Activated CD8-positive, alpha-beta memory T cell treated with anti-CD3 and anti-CD28 coated beads, Interleukin-2, amount 10 ng/mL, durations not matched to agents 7 days and 5 days (primary cell): ENCODE results near the gene HMX2. TPM values are rescaled to one million over a fixed set of nuclear protein-coding genes. Genes with fewer than 3 reads are reported as not detected.

Source experiments
- ATAC-seq: fragments of 150-1000 bp; cut with Tn5 transposase; one replicate; pipeline ENCODE4 v1.10.0; 2021; ENCODE audit warnings: moderate library complexity
- CTCF ChIA-PET: fragments of 350-600 bp; sonication (Branson Sonifier 250); formaldehyde crosslinking; loops from one replicate; lab custom pipeline; 2021; ENCODE audit warnings: antibody characterized with exemption; lab: Charles Lee
- DNase-seq: peaks from one replicate; pipeline ENCODE4 v3.0.0-alpha.2; 2020
- H3K27ac Mint-ChIP-seq: one replicate; pipeline ENCODE4 v1.8.0; 2021; ENCODE audit warnings: mild to moderate bottlenecking, mixed read lengths
- H3K27me3 Mint-ChIP-seq: one replicate; pipeline ENCODE4 v1.8.0; 2021; ENCODE audit warnings: mixed read lengths
- H3K36me3 Mint-ChIP-seq: one replicate; pipeline ENCODE4 v1.8.0; 2021; ENCODE audit warnings: mild to moderate bottlenecking, mixed read lengths
- H3K4me1 Mint-ChIP-seq: one replicate; pipeline ENCODE4 v1.8.0; 2021; ENCODE audit warnings: mixed read lengths
- H3K4me3 Mint-ChIP-seq: one replicate; pipeline ENCODE4 v1.8.0; 2021; ENCODE audit warnings: mild to moderate bottlenecking, moderate library complexity, mixed read lengths
- H3K9me3 Mint-ChIP-seq: one replicate; pipeline ENCODE4 v1.8.0; 2022; ENCODE audit warnings: low read depth, mixed read lengths
- total RNA-seq, 2 experiments: library from RNA; stranded (reverse); gene quantifications; one replicate each; pipeline ENCODE4 v1.2.3, GENCODE V29; 2021

HMX2 gene
- total RNA-seq, 2 experiments from 2014 or later = not detected

GRCh38 chr10:123141791-123142700, 5.9 kb upstream of the HMX2 start:
- Mint-ChIP-seq H3K4me3 (no peak overlapping the region), H3K4me1 (peaks cover 24% of the 10 kb centered on the region), H3K27me3 (peaks cover 92% of the 10 kb centered on the region), H3K9me3 (no peaks in the 10 kb centered on the region), H3K27ac (no peak overlapping the region), H3K36me3 (peaks cover 3% of the 10 kb centered on the region)
- ATAC-seq (no peak), DNase-seq (no peak)
- CTCF ChIA-PET = interaction anchor here (0.8 to 5.2 kb wide), 2 partner anchors 8 to 98 kb away, joined by 3 to 26 read pairs; no protein-coding TSS in a partner anchor

- H3K36me3 Mint-ChIP-seq = peaks cover 3% of the 10 kb centered on the region
- H3K4me1 Mint-ChIP-seq = peaks cover 24% of the 10 kb centered on the region
- peaks cover 92% of the 10 kb centered on the region for H3K27me3 Mint-ChIP-seq
- DNase-seq (no peak), ATAC-seq (no peak)
- H3K9me3 Mint-ChIP-seq = no peaks in the 10 kb centered on the region
- CTCF ChIA-PET = no interaction called here
- no peak overlapping the region for H3K4me3 Mint-ChIP-seq
- no peak overlapping the region for H3K27ac Mint-ChIP-seq
Measured at GRCh38 chr10:123142701-123143161, 5.2 kb upstream of the HMX2 start.

- CTCF ChIA-PET = interaction anchor here (1.3 to 3.7 kb wide), 2 partner anchors 10 to 11 kb away, joined by 5 to 20 read pairs; partner anchors contain the start of gene BUB3
- peaks cover 89% of the 10 kb centered on the region for H3K27me3 Mint-ChIP-seq
- peaks cover 24% of the 10 kb centered on the region for H3K4me1 Mint-ChIP-seq
- DNase-seq (no peak), ATAC-seq (no peak)
- H3K36me3 Mint-ChIP-seq = peaks cover 3% of the 10 kb centered on the region
- no peaks in the 10 kb centered on the region for H3K9me3 Mint-ChIP-seq
- no peak overlapping the region for H3K4me3 Mint-ChIP-seq
- no peak overlapping the region for H3K27ac Mint-ChIP-seq
Measured at GRCh38 chr10:123143162-123143824, 4.6 kb upstream of the HMX2 start.

GRCh38 chr10:123143825-123144168, 4.1 kb upstream of the HMX2 start:
- no peak overlapping the region for H3K4me3 Mint-ChIP-seq
- peaks cover 2% of the 10 kb centered on the region for H3K36me3 Mint-ChIP-seq
- no peaks in the 10 kb centered on the region for H3K9me3 Mint-ChIP-seq
- peaks cover 86% of the 10 kb centered on the region for H3K27me3 Mint-ChIP-seq
- DNase-seq (no peak), ATAC-seq (no peak)
- peaks cover 23% of the 10 kb centered on the region for H3K4me1 Mint-ChIP-seq
- no peak overlapping the region for H3K27ac Mint-ChIP-seq
- CTCF ChIA-PET = interaction anchor here (1.3 to 3.7 kb wide), 2 partner anchors 10 to 11 kb away, joined by 5 to 20 read pairs; partner anchors contain the start of gene BUB3

- Mint-ChIP-seq H3K27ac (peak overlapping the region; percentile 37), H3K4me3 (no peak overlapping the region), H3K9me3 (no peaks in the 10 kb centered on the region), H3K36me3 (peaks cover 5% of the 10 kb centered on the region), H3K4me1 (peaks cover 25% of the 10 kb centered on the region), H3K27me3 (peaks cover 83% of the 10 kb centered on the region)
- CTCF ChIA-PET = interaction anchor here (1.3 to 3.7 kb wide), 2 partner anchors 9 to 12 kb away, joined by 5 to 20 read pairs; partner anchors contain the start of gene BUB3
- ATAC-seq (no peak), DNase-seq (no peak)
Measured at GRCh38 chr10:123144697-123145541, 3.0 kb upstream of the HMX2 start.

- H3K9me3 Mint-ChIP-seq = no peaks in the 10 kb centered on the region
- peaks cover 82% of the 10 kb centered on the region for H3K27me3 Mint-ChIP-seq
- no peak for ATAC-seq
- H3K4me3 Mint-ChIP-seq = peak overlapping the region; percentile 1
- CTCF ChIA-PET = interaction anchor here (3.7 kb wide), 1 partner anchor 13 kb away, joined by 20 read pairs; no protein-coding TSS in a partner anchor
- no peak for DNase-seq
- H3K4me1 Mint-ChIP-seq = peaks cover 31% of the 10 kb centered on the region
- H3K27ac Mint-ChIP-seq = no peak overlapping the region
- H3K36me3 Mint-ChIP-seq = peaks cover 5% of the 10 kb centered on the region
Measured at GRCh38 chr10:123145542-123146012, 2.4 kb upstream of the HMX2 start.

- H3K4me1 Mint-ChIP-seq = peaks cover 36% of the 10 kb centered on the region
- H3K9me3 Mint-ChIP-seq = no peaks in the 10 kb centered on the region
- peak overlapping the region; percentile 1 for H3K4me3 Mint-ChIP-seq
- ATAC-seq (no peak), DNase-seq (no peak)
- H3K27me3 Mint-ChIP-seq = peaks cover 82% of the 10 kb centered on the region
- peaks cover 5% of the 10 kb centered on the region for H3K36me3 Mint-ChIP-seq
- CTCF ChIA-PET = interaction anchor here (3.7 kb wide), 1 partner anchor 13 kb away, joined by 20 read pairs; no protein-coding TSS in a partner anchor
- H3K27ac Mint-ChIP-seq = no peak overlapping the region
Measured at GRCh38 chr10:123146013-123146893, 1.7 kb upstream of the HMX2 start.

- DNase-seq (no peak), ATAC-seq (no peak)
- no peaks in the 10 kb centered on the region for H3K9me3 Mint-ChIP-seq
- H3K27me3 Mint-ChIP-seq = peaks cover 79% of the 10 kb centered on the region
- H3K36me3 Mint-ChIP-seq = peaks cover 5% of the 10 kb centered on the region
- CTCF ChIA-PET = interaction anchor here (1.2 to 3.7 kb wide), 2 partner anchors 13 to 14 kb away, joined by 5 to 20 read pairs; no protein-coding TSS in a partner anchor
- H3K27ac Mint-ChIP-seq = peak overlapping the region; percentile 67
- H3K4me3 Mint-ChIP-seq = no peak overlapping the region
- peaks cover 44% of the 10 kb centered on the region for H3K4me1 Mint-ChIP-seq
Measured at GRCh38 chr10:123146894-123147634, 872 bp upstream of the HMX2 start.

GRCh38 chr10:123148414-123149161, 652 bp downstream of the HMX2 start:
- Mint-ChIP-seq H3K27ac (peak overlapping the region; percentile 54), H3K4me3 (peak overlapping the region; percentile 40), H3K27me3 (peaks cover 66% of the 10 kb centered on the region), H3K4me1 (peaks cover 51% of the 10 kb centered on the region), H3K36me3 (peaks cover 4% of the 10 kb centered on the region), H3K9me3 (no peaks in the 10 kb centered on the region)
- CTCF ChIA-PET = interaction anchor here (1.2 to 3.9 kb wide), 5 partner anchors 10 to 106 kb away, joined by 3 to 26 read pairs (median 5); no protein-coding TSS in a partner anchor
- ATAC-seq (no peak), DNase-seq (no peak)

- CTCF ChIA-PET = interaction anchor here (1.2 to 3.9 kb wide), 4 partner anchors 10 to 106 kb away, joined by 3 to 26 read pairs (median 14); no protein-coding TSS in a partner anchor
- Mint-ChIP-seq H3K27ac (peak overlapping the region; percentile 54), H3K27me3 (peaks cover 60% of the 10 kb centered on the region)
Measured at GRCh38 chr10:123149162-123149567, 1.2 kb downstream of the HMX2 start.

More at GRCh38 chr10:123149162-123149567, 1.2 kb downstream of the HMX2 start:
- Mint-ChIP-seq H3K4me3 (peak overlapping the region; percentile 40), H3K4me1 (peaks cover 54% of the 10 kb centered on the region), H3K9me3 (no peaks in the 10 kb centered on the region), H3K36me3 (peaks cover 6% of the 10 kb centered on the region)
- ATAC-seq (no peak), DNase-seq (no peak)
